ENCODE results near the gene STX1B. TPM values are rescaled to one million over a fixed set of nuclear protein-coding genes. Genes with fewer than 3 reads are reported as not detected.
A peak's percentile ranks its signal among the peaks of the same experiment; 100 is the strongest.

Gene STX1B
- polyA plus RNA-seq, 3 donors, result 1.7 TPM; not detected in 2

DNA sequence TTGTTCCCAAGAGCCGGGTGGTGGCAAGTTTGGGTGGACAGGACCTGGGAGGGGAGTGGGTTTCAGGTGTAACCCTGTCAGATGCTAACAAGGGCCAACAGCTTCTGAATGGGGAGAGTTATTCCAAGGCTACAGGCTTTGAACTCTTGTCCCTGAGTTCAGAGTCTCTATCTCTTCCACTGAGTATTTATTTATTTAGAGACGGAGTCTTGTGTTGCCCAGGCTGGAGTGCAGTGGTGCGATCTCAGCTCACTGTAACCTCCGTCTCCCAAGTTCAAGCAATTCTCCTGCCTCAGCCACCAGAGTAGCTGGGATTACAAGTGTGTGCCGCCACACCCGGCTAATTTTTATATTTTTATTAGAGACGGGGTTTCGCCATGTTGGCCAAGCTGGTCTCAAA, 55.4 kb downstream of the STX1B start:
- Histone ChIP-seq H3K36me3 (replicated peaks in 1 of 2; ENCODE audit: control insufficient read depth in 1 of 2, insufficient read depth in 2 of 2, low read length in 2 of 2) (peaks cover 18 to 30% of the 10 kb centered on the region in 2 donors), H3K9ac (ENCODE audit: insufficient read depth, low read length, poor library complexity, severe bottlenecking) (no peak overlapping the region), H2AFZ (ENCODE audit: insufficient read depth, low read depth, low read length, poor library complexity, severe bottlenecking) (no peak overlapping the region), H3K4me3 (replicated peaks in 1 of 3; ENCODE audit: low read depth in 2 of 3, low read length in 3 of 3) (no peak overlapping the region), H3K27me3 (ENCODE audit: control insufficient read depth in 2 of 2, insufficient read depth in 2 of 2, low read length in 2 of 2) (no peaks in the 10 kb centered on the region), H4K20me1 (ENCODE audit: insufficient read depth, low read length) (peaks cover 74% of the 10 kb centered on the region), H3K4me1 (ENCODE audit: control insufficient read depth in 1 of 2, insufficient read depth in 2 of 2, low read length in 2 of 2) (peaks cover 28 to 36% of the 10 kb centered on the region in 2 donors), H3K4me2 (replicated peaks; ENCODE audit: extremely low read depth, low read length, poor library complexity, severe bottlenecking) (no peak overlapping the region), H3K79me2 (ENCODE audit: insufficient read depth, low read length) (peaks cover 50% of the 10 kb centered on the region), H3K27ac (ENCODE audit: low read depth in 1 of 2, low read length in 2 of 2) (no peak overlapping the region), H3K9me3 (replicated peaks in 1 of 2; ENCODE audit: control insufficient read depth in 1 of 2, insufficient read depth in 1 of 2, low read length in 2 of 2) (no peaks in the 10 kb centered on the region)
- 89% methylated on average over 3 of the region's 8 CpGs for WGBS (ENCODE audit: insufficient coverage)
- H3K27ac Mint-ChIP-seq, result peak overlapping the region in 2 of 7 donors; percentile 57
- intact Hi-C loops (cut with micrococcal nuclease), result loop anchor here in 1 of 2 donors (10.0 kb wide), 1 partner anchor 140 kb away; the partner anchor contains the start of gene VKORC1
- H3K27me3 Mint-ChIP-seq (ENCODE audit: low read depth in 3 of 3), result peaks cover 0 to 1% (median 0%) of the 10 kb centered on the region in 3 donors
- H3K36me3 Mint-ChIP-seq, result peaks cover 8 to 31% of the 10 kb centered on the region in 2 donors
- peaks cover 0 to 2% (median 0%) of the 10 kb centered on the region in 7 donors for H3K9me3 Mint-ChIP-seq
- no peak for DNase-seq
- H3K4me1 Mint-ChIP-seq, result peaks cover 29% of the 10 kb centered on the region
- no peak overlapping the region for H3K4me3 Mint-ChIP-seq
- TF ChIP-seq, protein P1, sequence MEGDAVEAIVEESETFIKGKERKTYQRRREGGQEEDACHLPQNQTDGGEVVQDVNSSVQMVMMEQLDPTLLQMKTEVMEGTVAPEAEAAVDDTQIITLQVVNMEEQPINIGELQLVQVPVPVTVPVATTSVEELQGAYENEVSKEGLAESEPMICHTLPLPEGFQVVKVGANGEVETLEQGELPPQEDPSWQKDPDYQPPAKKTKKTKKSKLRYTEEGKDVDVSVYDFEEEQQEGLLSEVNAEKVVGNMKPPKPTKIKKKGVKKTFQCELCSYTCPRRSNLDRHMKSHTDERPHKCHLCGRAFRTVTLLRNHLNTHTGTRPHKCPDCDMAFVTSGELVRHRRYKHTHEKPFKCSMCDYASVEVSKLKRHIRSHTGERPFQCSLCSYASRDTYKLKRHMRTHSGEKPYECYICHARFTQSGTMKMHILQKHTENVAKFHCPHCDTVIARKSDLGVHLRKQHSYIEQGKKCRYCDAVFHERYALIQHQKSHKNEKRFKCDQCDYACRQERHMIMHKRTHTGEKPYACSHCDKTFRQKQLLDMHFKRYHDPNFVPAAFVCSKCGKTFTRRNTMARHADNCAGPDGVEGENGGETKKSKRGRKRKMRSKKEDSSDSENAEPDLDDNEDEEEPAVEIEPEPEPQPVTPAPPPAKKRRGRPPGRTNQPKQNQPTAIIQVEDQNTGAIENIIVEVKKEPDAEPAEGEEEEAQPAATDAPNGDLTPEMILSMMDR (IDR thresholded peaks at IDR 0.05), result no peak

DNA sequence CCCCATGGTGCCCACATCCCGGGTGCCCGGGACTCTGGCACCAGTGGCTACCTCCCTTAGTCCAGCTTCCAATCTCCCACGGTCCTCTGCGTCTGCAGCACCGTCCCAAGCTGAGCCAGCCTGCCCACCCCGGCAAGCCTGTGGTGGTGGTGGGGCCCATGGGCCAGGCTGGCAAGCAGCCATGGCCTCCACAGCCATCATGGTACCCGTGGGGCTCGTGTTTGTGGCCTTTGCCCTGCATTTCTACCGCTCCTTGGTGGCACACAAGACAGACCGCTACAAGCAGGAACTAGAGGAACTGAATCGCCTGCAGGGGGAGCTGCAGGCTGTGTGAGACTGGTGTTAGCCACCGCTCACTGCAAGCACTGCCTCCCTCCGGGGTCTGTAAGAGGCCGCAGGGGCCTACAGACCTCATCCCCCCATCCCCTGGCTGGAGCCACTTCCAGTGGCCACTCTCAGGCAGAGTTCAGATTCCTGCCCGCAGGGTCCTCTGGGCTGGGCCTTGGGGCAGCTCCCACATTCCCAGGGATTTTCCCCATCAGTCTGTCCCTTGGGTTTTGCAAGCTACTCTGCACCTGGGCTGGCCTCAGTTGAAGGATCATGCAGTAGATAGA, 56.8 kb downstream of the STX1B start:
- Mint-ChIP-seq H3K9me3 (no peaks in the 10 kb centered on the region), H3K4me1 (peaks cover 24% of the 10 kb centered on the region), H3K36me3 (peaks cover 2 to 19% of the 10 kb centered on the region in 2 donors), H3K4me3 (peak overlapping the region in 1 of 2 donors; percentile 52), H3K27me3 (ENCODE audit: low read depth in 3 of 3) (peaks cover 0 to 3% (median 0%) of the 10 kb centered on the region in 3 donors), H3K27ac (peak overlapping the region in 1 of 7 donors; percentile 2)
- no peak overlapping the region for H2AFZ ChIP-seq (ENCODE audit: insufficient read depth, low read depth, low read length, poor library complexity, severe bottlenecking)
- H3K27ac ChIP-seq (ENCODE audit: low read depth in 1 of 2, low read length in 2 of 2), result peak overlapping the region in 1 of 2 donors; percentile 13
- TF ChIP-seq, protein P1 (IDR thresholded peaks at IDR 0.05), result peak; percentile 74
- H3K9ac ChIP-seq (ENCODE audit: insufficient read depth, low read length, poor library complexity, severe bottlenecking), result no peak overlapping the region
- H3K4me1 ChIP-seq (ENCODE audit: control insufficient read depth in 1 of 2, insufficient read depth in 2 of 2, low read length in 2 of 2), result peaks cover 26 to 35% of the 10 kb centered on the region in 2 donors
- H3K9me3 ChIP-seq (replicated peaks in 1 of 2; ENCODE audit: control insufficient read depth in 1 of 2, insufficient read depth in 1 of 2, low read length in 2 of 2), result no peaks in the 10 kb centered on the region
- no peaks in the 10 kb centered on the region for H3K27me3 ChIP-seq (ENCODE audit: control insufficient read depth in 2 of 2, insufficient read depth in 2 of 2, low read length in 2 of 2)
- DNase-seq, result peak; percentile 38 to 56 (median 49)
- no peak overlapping the region for H3K4me3 ChIP-seq (replicated peaks in 1 of 3; ENCODE audit: low read depth in 2 of 3, low read length in 3 of 3)
- H4K20me1 ChIP-seq (ENCODE audit: insufficient read depth, low read length), result peaks cover 68% of the 10 kb centered on the region
- H3K36me3 ChIP-seq (replicated peaks in 1 of 2; ENCODE audit: control insufficient read depth in 1 of 2, insufficient read depth in 2 of 2, low read length in 2 of 2), result peaks cover 9 to 20% of the 10 kb centered on the region in 2 donors
- WGBS (ENCODE audit: insufficient coverage), result 49% methylated on average over 5 of the region's 15 CpGs
- intact Hi-C loops (cut with micrococcal nuclease), result loop anchor here in 1 of 2 donors (10.0 kb wide), 1 partner anchor 141 kb away; the partner anchor contains the start of gene VKORC1
- peaks cover 48% of the 10 kb centered on the region for H3K79me2 ChIP-seq (ENCODE audit: insufficient read depth, low read length)
- no peak overlapping the region for H3K4me2 ChIP-seq (replicated peaks; ENCODE audit: extremely low read depth, low read length, poor library complexity, severe bottlenecking)

All from CD14-positive monocyte (primary cell).